Ascending aorta (tissue), 2 donors: ENCODE data around the gene KLK5. TPM values are rescaled to one million over a fixed set of nuclear protein-coding genes. Genes with fewer than 3 reads are reported as not detected.

Experiments
- DNase-seq, 2 donors: peaks; one replicate each; pipeline ENCODE4 v3.0.0-alpha.2; 2019; ENCODE audit warnings: low spot score in 2 of 2
- H3K27ac ChIP-seq, 2 donors: fragments of 200-600 bp; sonication (generic); one replicate each; pipeline ENCODE4 v1.5.1; 2016 to 2017; ENCODE audit warnings: mild to moderate bottlenecking in 1 of 2
- H3K27me3 ChIP-seq: fragments of 200-600 bp; sonication (generic); one replicate; pipeline ENCODE4 v1.5.1; 2017
- H3K36me3 ChIP-seq, 2 donors: fragments of 200-600 bp; sonication (generic); one replicate each; pipeline ENCODE4 v1.5.1; 2016
- H3K4me1 ChIP-seq, 2 donors: fragments of 200-600 bp; sonication (generic); one replicate each; pipeline ENCODE4 v1.5.1; 2016 to 2017; ENCODE audit warnings: mild to moderate bottlenecking in 1 of 2
- H3K4me3 ChIP-seq, 2 donors: fragments of 200-600 bp; sonication (generic); one replicate each; pipeline ENCODE4 v1.5.1; 2016 to 2017; ENCODE audit warnings: mild to moderate bottlenecking in 1 of 2
- H3K9me3 ChIP-seq, 2 donors: fragments of 200-600 bp; sonication (generic); one replicate each; pipeline ENCODE4 v1.5.1; 2016
- CTCF ChIP-seq, 3 experiments: fragments of 200-600 bp in 2 of 3; fragments of 450-650 bp in 1 of 3; sonication (generic) in 2 of 3; IDR thresholded peaks; one replicate each; pipeline ENCODE4 v1.5.1; 2016 to 2019; ENCODE audit warnings: antibody characterized with exemption in 3 of 3, mild to moderate bottlenecking in 1 of 3, moderate library complexity in 1 of 3
- intact Hi-C: fragments of 100-400 bp; cut with DNase I; formaldehyde crosslinking; loops from one replicate; pipeline ENCODE4 v1.15.1; 2023
- total RNA-seq: library from RNA; depleted of rRNA; stranded (reverse); fragments of >200 nt; gene quantifications from one replicate; pipeline ENCODE4 v1.1.0, GENCODE V29; 2016

Gene KLK5
- total RNA-seq, 1 donor from 2014 or later: not detected

GRCh38 chr19:50981587-50982146 lies 28.8 kb upstream of the KLK5 start:
- no peak overlapping the region for H3K27ac ChIP-seq
- TF ChIP-seq CTCF (IDR thresholded peaks at IDR 0.05): no peak
- H3K4me3 ChIP-seq: no peak overlapping the region
- H3K27me3 ChIP-seq: no peaks in the 10 kb centered on the region
- H3K36me3 ChIP-seq: no peaks in the 10 kb centered on the region
- no peaks in the 10 kb centered on the region for H3K9me3 ChIP-seq
- no peaks in the 10 kb centered on the region for H3K4me1 ChIP-seq
- intact Hi-C loops: no loop called here
- no peak for DNase-seq

- TF ChIP-seq CTCF (IDR thresholded peaks at IDR 0.05): no peak
- Histone ChIP-seq H3K36me3 (no peaks in the 10 kb centered on the region), H3K4me1 (no peaks in the 10 kb centered on the region), H3K27me3 (no peaks in the 10 kb centered on the region), H3K27ac (no peak overlapping the region), H3K4me3 (no peak overlapping the region), H3K9me3 (no peaks in the 10 kb centered on the region)
- no peak for DNase-seq
- intact Hi-C loops: no loop called here
Measured at GRCh38 chr19:50980208-50980607, 27.4 kb upstream of the KLK5 start.

GRCh38 chr19:50979758-50980157 lies 26.9 kb upstream of the KLK5 start:
- no peak for TF ChIP-seq CTCF (IDR thresholded peaks at IDR 0.05)
- Histone ChIP-seq H3K27me3 (no peaks in the 10 kb centered on the region), H3K4me3 (no peak overlapping the region), H3K27ac (no peak overlapping the region), H3K4me1 (no peaks in the 10 kb centered on the region), H3K36me3 (no peaks in the 10 kb centered on the region), H3K9me3 (no peaks in the 10 kb centered on the region)
- intact Hi-C loops: no loop called here
- DNase-seq: no peak

GRCh38 chr19:50978772-50979390 lies 26.0 kb upstream of the KLK5 start:
- H3K27ac ChIP-seq: no peak overlapping the region
- no peaks in the 10 kb centered on the region for H3K9me3 ChIP-seq
- intact Hi-C loops: no loop called here
- TF ChIP-seq CTCF (IDR thresholded peaks at IDR 0.05): no peak
- H3K4me1 ChIP-seq: no peaks in the 10 kb centered on the region
- H3K4me3 ChIP-seq: no peak overlapping the region
- no peak for DNase-seq
- H3K27me3 ChIP-seq: no peaks in the 10 kb centered on the region
- H3K36me3 ChIP-seq: no peaks in the 10 kb centered on the region

- intact Hi-C loops: no loop called here
- no peaks in the 10 kb centered on the region for H3K36me3 ChIP-seq
- TF ChIP-seq CTCF (IDR thresholded peaks at IDR 0.05): no peak
- no peaks in the 10 kb centered on the region for H3K9me3 ChIP-seq
- H3K4me3 ChIP-seq: no peak overlapping the region
- H3K27me3 ChIP-seq: no peaks in the 10 kb centered on the region
- H3K27ac ChIP-seq: no peak overlapping the region
- H3K4me1 ChIP-seq: no peaks in the 10 kb centered on the region
- no peak for DNase-seq
Measured at GRCh38 chr19:50977626-50978025, 24.8 kb upstream of the KLK5 start.
